RWPE2 (cell line): ENCODE data around the gene ABCG5.

Experiments
- ATAC-seq: fragments of 200-7000 bp; cut with Tn5 transposase; 3 replicates; pipeline ENCODE4 v1.9.1; 2021; ENCODE audit warnings: low read depth
- DNase-seq: peaks from one replicate; pipeline ENCODE4 v3.0.0-alpha.2; 2020; ENCODE audit warnings: low spot score
- H3K27ac ChIP-seq: fragments of 450-650 bp; 2 replicates; pipeline ENCODE4 v1.5.1; 2017; ENCODE audit warnings: mild to moderate bottlenecking; ENCODE audit not compliant: poor library complexity, severe bottlenecking
- H3K27me3 ChIP-seq: fragments of 250-450 bp; sonication (Bioruptor Pico); 2 replicates; pipeline ENCODE4 v1.5.1; 2021; ENCODE audit warnings: mild to moderate bottlenecking, moderate library complexity; ENCODE audit not compliant: insufficient read depth, poor library complexity, severe bottlenecking
- H3K36me3 ChIP-seq: fragments of 250-450 bp; sonication (Bioruptor Pico); 2 replicates; pipeline ENCODE4 v1.5.1; 2020; ENCODE audit warnings: low read depth, mild to moderate bottlenecking, moderate library complexity
- H3K4me1 ChIP-seq: fragments of 250-450 bp; sonication (Bioruptor Pico); 2 replicates; pipeline ENCODE4 v1.5.1; 2021; ENCODE audit warnings: mild to moderate bottlenecking, moderate library complexity; ENCODE audit not compliant: insufficient read depth, poor library complexity, severe bottlenecking
- H3K4me3 ChIP-seq: fragments of 250-450 bp; sonication (Bioruptor Pico); 2 replicates; pipeline ENCODE4 v1.5.1; 2021; ENCODE audit warnings: mild to moderate bottlenecking, moderate library complexity; ENCODE audit not compliant: severe bottlenecking
- H3K9me3 ChIP-seq: fragments of 250-450 bp; sonication (Bioruptor Pico); 2 replicates; pipeline ENCODE4 v1.5.1; 2021; ENCODE audit warnings: mild to moderate bottlenecking, moderate library complexity; ENCODE audit not compliant: severe bottlenecking
- CTCF ChIP-seq: fragments of 450-650 bp; IDR thresholded peaks from one replicate; pipeline ENCODE4 v1.5.1; 2017; ENCODE audit warnings: mild to moderate bottlenecking, moderate library complexity; ENCODE audit not compliant: poor library complexity, severe bottlenecking

ABCG5 gene

GRCh38 chr2:43880952-43881351, 42.3 kb upstream of the ABCG5 start:
- no peaks in the 10 kb centered on the region for H3K36me3 ChIP-seq
- H3K27ac ChIP-seq = no peak overlapping the region
- DNase-seq (no peak), ATAC-seq (no peak)
- H3K27me3 ChIP-seq = no peaks in the 10 kb centered on the region
- H3K4me3 ChIP-seq = no peak overlapping the region
- H3K9me3 ChIP-seq = no peaks in the 10 kb centered on the region
- H3K4me1 ChIP-seq = no peaks in the 10 kb centered on the region
- TF ChIP-seq CTCF = no peak

DNA sequence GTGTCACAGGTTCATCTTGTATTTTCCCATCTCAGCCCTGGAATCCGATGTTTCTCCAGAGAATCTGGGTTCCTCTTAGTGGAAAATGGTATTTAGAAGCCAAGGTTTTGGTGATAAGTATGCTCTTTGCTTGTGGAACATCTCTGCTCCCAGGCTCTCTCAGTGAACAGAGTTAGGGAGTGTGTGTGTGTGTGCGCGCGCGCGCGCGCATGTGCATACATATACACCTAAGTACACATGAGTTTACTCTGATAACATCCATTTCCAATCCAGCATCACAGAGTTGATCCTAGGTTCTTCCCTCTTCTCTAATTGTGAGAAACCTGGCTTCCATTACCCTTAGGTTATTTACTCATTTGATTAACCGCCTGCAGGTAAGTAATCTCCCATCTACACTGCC, 41.8 kb upstream of the ABCG5 start:
- Histone ChIP-seq H3K27ac (no peak overlapping the region), H3K27me3 (no peaks in the 10 kb centered on the region), H3K9me3 (no peaks in the 10 kb centered on the region), H3K4me3 (no peak overlapping the region), H3K36me3 (no peaks in the 10 kb centered on the region), H3K4me1 (no peaks in the 10 kb centered on the region)
- DNase-seq (no peak), ATAC-seq (no peak)
- no peak for TF ChIP-seq CTCF

DNA sequence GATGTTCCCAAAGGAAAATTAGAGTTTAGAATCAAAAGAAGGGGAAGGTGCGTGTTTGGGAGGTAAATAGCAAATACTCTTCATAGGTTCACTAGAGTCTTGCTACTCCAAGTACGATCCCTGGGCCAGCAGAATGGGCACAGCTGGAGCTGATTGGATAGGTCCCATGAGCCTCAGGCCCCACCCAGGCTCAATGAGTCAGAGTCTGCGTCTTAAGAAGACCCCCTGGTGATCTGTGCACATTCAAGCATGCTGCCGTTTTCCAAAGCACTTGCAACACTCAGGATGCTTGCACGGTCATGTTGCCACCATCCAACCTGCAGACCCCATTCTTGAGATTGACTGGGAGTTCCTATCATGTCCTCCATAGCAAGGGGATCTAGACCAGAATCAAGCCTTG, 40.6 kb upstream of the ABCG5 start:
- no peak for ATAC-seq
- no peak for TF ChIP-seq CTCF
- no peak overlapping the region for H3K4me3 ChIP-seq
- no peak for DNase-seq
- no peaks in the 10 kb centered on the region for H3K36me3 ChIP-seq
- H3K27ac ChIP-seq = no peak overlapping the region
- H3K27me3 ChIP-seq = no peaks in the 10 kb centered on the region
- H3K9me3 ChIP-seq = no peaks in the 10 kb centered on the region
- no peaks in the 10 kb centered on the region for H3K4me1 ChIP-seq

DNA sequence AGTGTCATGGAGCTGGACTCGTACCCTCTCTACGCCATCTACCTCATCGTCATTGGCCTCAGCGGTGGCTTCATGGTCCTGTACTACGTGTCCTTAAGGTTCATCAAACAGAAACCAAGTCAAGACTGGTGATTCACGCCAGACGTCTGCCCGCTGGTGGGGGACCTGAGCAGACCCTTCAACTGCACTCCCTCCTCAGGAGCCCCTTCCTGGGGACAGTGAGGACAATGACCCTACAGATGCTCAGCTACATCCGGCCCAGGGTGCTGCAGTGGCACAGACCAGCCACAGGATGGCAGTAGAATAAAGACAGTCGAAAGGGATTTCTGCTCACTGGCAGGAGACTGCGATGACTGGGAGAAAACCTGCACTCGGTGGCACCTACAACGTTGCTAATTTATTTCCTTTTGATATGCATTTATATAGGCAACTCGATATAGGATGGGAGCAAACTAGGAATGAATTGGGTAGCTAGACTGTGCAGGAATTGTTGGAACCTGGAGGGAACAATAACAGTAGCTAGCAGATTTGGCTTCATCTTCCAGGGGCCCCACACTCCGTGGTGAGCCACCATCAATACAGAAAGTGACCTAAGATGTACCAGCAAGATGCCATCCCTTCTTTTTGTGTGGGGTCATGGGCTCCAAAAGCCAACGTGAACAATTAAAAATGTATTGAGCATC, 39.3 kb upstream of the ABCG5 start:
- DNase-seq = no peak
- no peak overlapping the region for H3K27ac ChIP-seq
- peak; percentile 59 for ATAC-seq

More for the DNA sequence above, 39.3 kb upstream of the ABCG5 start:
- peak; percentile 92 for TF ChIP-seq CTCF
- H3K4me1 ChIP-seq = no peaks in the 10 kb centered on the region
- no peak overlapping the region for H3K4me3 ChIP-seq
- no peaks in the 10 kb centered on the region for H3K27me3 ChIP-seq
- H3K36me3 ChIP-seq = no peaks in the 10 kb centered on the region
- no peaks in the 10 kb centered on the region for H3K9me3 ChIP-seq
